ENCODE results near the gene TUBB. TPM values are rescaled to one million over a fixed set of nuclear protein-coding genes. Genes with fewer than 3 reads are reported as not detected.
A peak's percentile ranks its signal among the peaks of the same experiment; 100 is the strongest.

Gene TUBB
- total RNA-seq, 2 donors from 2014 or later, result 172 to 243 TPM

- Histone ChIP-seq H3K4me1 (ENCODE audit: control insufficient read depth in 1 of 2, low read depth in 2 of 2) (peaks cover 12 to 56% of the 10 kb centered on the region in 2 donors), H3K36me3 (peaks cover 58% of the 10 kb centered on the region), H3K27me3 (replicated peaks; ENCODE audit: insufficient read depth) (no peaks in the 10 kb centered on the region), H3K27ac (peak overlapping the region in 1 of 2 donors; percentile 40), H3K4me3 (no peak overlapping the region), H3K9me3 (no peaks in the 10 kb centered on the region)
- ATAC-seq (ENCODE audit: insufficient number of reproducible peaks, low FRiP score, low read depth) (no peak), DNase-seq (ENCODE audit: low spot score) (no peak)
- TF ChIP-seq CTCF (IDR thresholded peaks at IDR 0.05), result no peak
Observed at GRCh38 chr6:30724906-30725667, 4.9 kb downstream of the TUBB start.

GRCh38 chr6:30725713-30726505, 5.8 kb downstream of the TUBB start:
- H3K9me3 ChIP-seq, result no peaks in the 10 kb centered on the region

GRCh38 chr6:30726506-30727413, 6.6 kb downstream of the TUBB start:
- Histone ChIP-seq H3K27me3 (replicated peaks; ENCODE audit: insufficient read depth) (no peaks in the 10 kb centered on the region), H3K27ac (peak overlapping the region in 1 of 2 donors; percentile 36), H3K4me3 (no peak overlapping the region), H3K36me3 (peaks cover 68% of the 10 kb centered on the region), H3K9me3 (no peaks in the 10 kb centered on the region), H3K4me1 (ENCODE audit: control insufficient read depth in 1 of 2, low read depth in 2 of 2) (peaks cover 12 to 61% of the 10 kb centered on the region in 2 donors)
- TF ChIP-seq CTCF (IDR thresholded peaks at IDR 0.05), result no peak
- DNase-seq (ENCODE audit: low spot score), result no peak
- no peak for ATAC-seq (ENCODE audit: insufficient number of reproducible peaks, low FRiP score, low read depth)

More at GRCh38 chr6:30725713-30726505, 5.8 kb downstream of the TUBB start:
- Histone ChIP-seq H3K4me3 (no peak overlapping the region), H3K27me3 (replicated peaks; ENCODE audit: insufficient read depth) (no peaks in the 10 kb centered on the region), H3K4me1 (ENCODE audit: control insufficient read depth in 1 of 2, low read depth in 2 of 2) (peaks cover 12 to 60% of the 10 kb centered on the region in 2 donors), H3K36me3 (peaks cover 67% of the 10 kb centered on the region), H3K27ac (peak overlapping the region; percentile 26 to 40)
- TF ChIP-seq CTCF (IDR thresholded peaks at IDR 0.05), result no peak
- ATAC-seq (ENCODE audit: insufficient number of reproducible peaks, low FRiP score, low read depth) (no peak), DNase-seq (ENCODE audit: low spot score) (no peak)

- H3K4me1 ChIP-seq (ENCODE audit: control insufficient read depth in 1 of 2, low read depth in 2 of 2), result peaks cover 12 to 50% of the 10 kb centered on the region in 2 donors
- no peaks in the 10 kb centered on the region for H3K27me3 ChIP-seq (replicated peaks; ENCODE audit: insufficient read depth)
- ATAC-seq (ENCODE audit: insufficient number of reproducible peaks, low FRiP score, low read depth) (no peak), DNase-seq (ENCODE audit: low spot score) (no peak)
- H3K4me3 ChIP-seq, result no peak overlapping the region
- peak; percentile 10 for TF ChIP-seq CTCF (IDR thresholded peaks at IDR 0.05)
- peaks cover 77% of the 10 kb centered on the region for H3K36me3 ChIP-seq
- no peaks in the 10 kb centered on the region for H3K9me3 ChIP-seq
- peak overlapping the region in 1 of 2 donors; percentile 32 for H3K27ac ChIP-seq
Observed at GRCh38 chr6:30727920-30728553, 7.9 kb downstream of the TUBB start.
